Thyroid gland (tissue), 4 donors: ENCODE measurements around the gene SBNO1.

Source experiments
- POLR2A ChIP-seq, 2 donors: fragments of 450-650 bp; IDR thresholded peaks; one replicate each; pipeline ENCODE4 v1.6.1; 2017; ENCODE audit warnings: antibody characterized with exemption in 2 of 2, mild to moderate bottlenecking in 2 of 2, moderate library complexity in 1 of 2
- TF ChIP-seq, protein P1 (sequence below), 6 experiments: fragments of 200-600 bp in 3 of 6; fragments of 450-650 bp in 3 of 6; sonication (generic) in 3 of 6; IDR thresholded peaks; one replicate each; pipeline ENCODE4 v1.5.1; 2016 to 2019; ENCODE audit warnings: antibody characterized with exemption in 6 of 6, mild to moderate bottlenecking in 2 of 6, inconsistent platforms in 1 of 6, moderate library complexity in 1 of 6

DNA sequence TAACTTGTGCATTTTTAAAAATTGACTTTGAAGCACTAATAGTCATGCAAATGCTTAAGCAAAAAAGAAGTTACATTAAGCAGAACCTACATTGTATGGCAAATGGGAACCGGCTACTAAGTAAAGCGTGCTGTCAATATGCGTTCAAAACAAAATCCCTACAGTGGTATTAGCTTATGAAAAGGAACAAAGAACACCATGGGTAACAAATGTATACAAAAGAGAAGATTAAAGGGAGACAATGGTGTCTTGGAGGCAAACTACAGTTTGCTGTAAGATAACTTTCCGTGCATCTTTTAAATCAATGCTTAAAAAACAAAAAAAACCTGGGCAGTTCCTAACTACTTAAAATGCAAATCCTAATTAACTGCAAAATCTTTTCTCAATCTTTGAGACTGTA is 103.5 kb downstream of the SBNO1 start:
- TF ChIP-seq, protein P1, sequence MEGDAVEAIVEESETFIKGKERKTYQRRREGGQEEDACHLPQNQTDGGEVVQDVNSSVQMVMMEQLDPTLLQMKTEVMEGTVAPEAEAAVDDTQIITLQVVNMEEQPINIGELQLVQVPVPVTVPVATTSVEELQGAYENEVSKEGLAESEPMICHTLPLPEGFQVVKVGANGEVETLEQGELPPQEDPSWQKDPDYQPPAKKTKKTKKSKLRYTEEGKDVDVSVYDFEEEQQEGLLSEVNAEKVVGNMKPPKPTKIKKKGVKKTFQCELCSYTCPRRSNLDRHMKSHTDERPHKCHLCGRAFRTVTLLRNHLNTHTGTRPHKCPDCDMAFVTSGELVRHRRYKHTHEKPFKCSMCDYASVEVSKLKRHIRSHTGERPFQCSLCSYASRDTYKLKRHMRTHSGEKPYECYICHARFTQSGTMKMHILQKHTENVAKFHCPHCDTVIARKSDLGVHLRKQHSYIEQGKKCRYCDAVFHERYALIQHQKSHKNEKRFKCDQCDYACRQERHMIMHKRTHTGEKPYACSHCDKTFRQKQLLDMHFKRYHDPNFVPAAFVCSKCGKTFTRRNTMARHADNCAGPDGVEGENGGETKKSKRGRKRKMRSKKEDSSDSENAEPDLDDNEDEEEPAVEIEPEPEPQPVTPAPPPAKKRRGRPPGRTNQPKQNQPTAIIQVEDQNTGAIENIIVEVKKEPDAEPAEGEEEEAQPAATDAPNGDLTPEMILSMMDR (IDR thresholded peaks at IDR 0.05), result no peak
- no peak for TF ChIP-seq POLR2A (IDR thresholded peaks at IDR 0.05)
